ENCODE results near the gene SLC12A6. TPM values are rescaled to one million over a fixed set of nuclear protein-coding genes. Genes with fewer than 3 reads are reported as not detected.
"Not testable (repeated sequence)": the region's sequence is repeated elsewhere in the genome, so short reads cannot be mapped to it uniquely, and the experiment has no call there.

SLC12A6 gene
- total RNA-seq, 2 donors from 2014 or later, result 58.3 to 82.9 TPM

GRCh38 chr15:34355241-34355640 lies 17.7 kb upstream of the SLC12A6 start:
- no peak for TF ChIP-seq CTCF (IDR thresholded peaks at IDR 0.05)
- no peaks in the 10 kb centered on the region for H3K4me1 ChIP-seq (ENCODE audit: control insufficient read depth in 1 of 2, low read depth in 2 of 2)
- no peaks in the 10 kb centered on the region for H3K27me3 ChIP-seq (replicated peaks; ENCODE audit: insufficient read depth)
- H3K36me3 ChIP-seq, result peaks cover 3% of the 10 kb centered on the region
- no peak for DNase-seq (ENCODE audit: low spot score)
- H3K4me3 ChIP-seq, result no peak overlapping the region
- no peaks in the 10 kb centered on the region for H3K9me3 ChIP-seq
- no peak for ATAC-seq (ENCODE audit: insufficient number of reproducible peaks, low FRiP score, low read depth)
- H3K27ac ChIP-seq, result no peak overlapping the region

DNA sequence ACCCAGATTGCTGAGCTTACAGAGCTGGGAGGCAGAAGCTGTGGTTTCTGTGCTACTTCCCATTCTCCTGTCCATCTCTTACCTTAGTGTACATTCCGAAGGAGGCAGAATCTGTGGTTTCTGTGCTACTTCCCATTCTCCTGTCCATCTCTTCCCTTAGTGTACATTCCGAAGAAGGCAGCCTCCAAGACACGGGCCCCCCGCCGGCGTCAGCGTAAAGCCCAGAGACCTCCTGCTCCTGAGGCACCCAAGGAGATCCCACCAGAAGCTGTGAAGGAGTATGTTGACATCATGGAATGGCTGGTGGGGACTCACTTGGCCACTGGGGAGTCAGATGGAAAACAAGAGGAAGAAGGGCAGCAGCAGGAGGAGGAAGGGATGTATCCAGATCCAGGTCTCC lies 16.7 kb upstream of the SLC12A6 start:
- Histone ChIP-seq H3K27ac (no peak overlapping the region), H3K4me1 (ENCODE audit: control insufficient read depth in 1 of 2, low read depth in 2 of 2) (no peaks in the 10 kb centered on the region), H3K36me3 (peaks cover under 1% of the 10 kb centered on the region), H3K4me3 (no peak overlapping the region), H3K27me3 (replicated peaks; ENCODE audit: insufficient read depth) (no peaks in the 10 kb centered on the region), H3K9me3 (no peaks in the 10 kb centered on the region)
- ATAC-seq (ENCODE audit: insufficient number of reproducible peaks, low FRiP score, low read depth) (no peak), DNase-seq (ENCODE audit: low spot score) (no peak)
- no peak for TF ChIP-seq CTCF (IDR thresholded peaks at IDR 0.05)

- ATAC-seq (ENCODE audit: insufficient number of reproducible peaks, low FRiP score, low read depth) (no peak), DNase-seq (ENCODE audit: low spot score) (no peak)
- H3K4me3 ChIP-seq, result no peak overlapping the region
- H3K4me1 ChIP-seq (ENCODE audit: control insufficient read depth in 1 of 2, low read depth in 2 of 2), result no peaks in the 10 kb centered on the region
- no peak for TF ChIP-seq CTCF (IDR thresholded peaks at IDR 0.05)
- H3K36me3 ChIP-seq, result no peaks in the 10 kb centered on the region
- no peaks in the 10 kb centered on the region for H3K9me3 ChIP-seq
- H3K27me3 ChIP-seq (replicated peaks; ENCODE audit: insufficient read depth), result no peaks in the 10 kb centered on the region
- H3K27ac ChIP-seq, result no peak overlapping the region
Observed at GRCh38 chr15:34353627-34354026, 16.0 kb upstream of the SLC12A6 start.

GRCh38 chr15:34352996-34353395 lies 15.4 kb upstream of the SLC12A6 start:
- not testable (repeated sequence) for H3K36me3 ChIP-seq; ATAC-seq (ENCODE audit: insufficient number of reproducible peaks, low FRiP score, low read depth); H3K4me1 ChIP-seq (ENCODE audit: control insufficient read depth in 1 of 2, low read depth in 2 of 2); H3K9me3 ChIP-seq; DNase-seq (ENCODE audit: low spot score); H3K27ac ChIP-seq; H3K4me3 ChIP-seq; H3K27me3 ChIP-seq (replicated peaks; ENCODE audit: insufficient read depth)

GRCh38 chr15:34349769-34350168 lies 12.2 kb upstream of the SLC12A6 start:
- Histone ChIP-seq H3K36me3 (no peaks in the 10 kb centered on the region), H3K9me3 (no peaks in the 10 kb centered on the region), H3K4me1 (ENCODE audit: control insufficient read depth in 1 of 2, low read depth in 2 of 2) (no peaks in the 10 kb centered on the region), H3K27ac (no peak overlapping the region), H3K27me3 (replicated peaks; ENCODE audit: insufficient read depth) (no peaks in the 10 kb centered on the region), H3K4me3 (no peak overlapping the region)
- TF ChIP-seq CTCF (IDR thresholded peaks at IDR 0.05), result no peak
- DNase-seq (ENCODE audit: low spot score) (no peak), ATAC-seq (ENCODE audit: insufficient number of reproducible peaks, low FRiP score, low read depth) (no peak)

- no peaks in the 10 kb centered on the region for H3K9me3 ChIP-seq
- DNase-seq (ENCODE audit: low spot score) (no peak), ATAC-seq (ENCODE audit: insufficient number of reproducible peaks, low FRiP score, low read depth) (no peak)
- no peaks in the 10 kb centered on the region for H3K27me3 ChIP-seq (replicated peaks; ENCODE audit: insufficient read depth)
- no peak overlapping the region for H3K4me3 ChIP-seq
- H3K27ac ChIP-seq, result no peak overlapping the region
- H3K36me3 ChIP-seq, result no peaks in the 10 kb centered on the region
- H3K4me1 ChIP-seq (ENCODE audit: control insufficient read depth in 1 of 2, low read depth in 2 of 2), result no peaks in the 10 kb centered on the region
- TF ChIP-seq CTCF (IDR thresholded peaks at IDR 0.05), result no peak
Observed at GRCh38 chr15:34348735-34349300, 11.2 kb upstream of the SLC12A6 start.

All from thoracic aorta (tissue), 2 donors.